Erythroblast (primary cell): Measurements from ENCODE around the gene NPAS2.

ENCODE experiments used
- GATA1 ChIP-seq: IDR thresholded peaks from 2 replicates; pipeline ENCODE4 v1.6.1; 2011; ENCODE audit warnings: low read depth, mild to moderate bottlenecking, control low read depth, low read length, moderate library complexity
- POLR2A ChIP-seq: IDR thresholded peaks from 2 replicates; pipeline ENCODE4 v1.6.1; 2011; ENCODE audit warnings: mild to moderate bottlenecking, low read length

GRCh38 chr2:100771125-100771524, 48.8 kb upstream of the NPAS2 start:
- TF ChIP-seq POLR2A, result no peak
- TF ChIP-seq GATA1, result no peak
